Natural killer cell (primary cell): ENCODE data around the gene GARNL3. TPM values are rescaled to one million over a fixed set of nuclear protein-coding genes. Genes with fewer than 3 reads are reported as not detected.

ENCODE experiments used
- ATAC-seq, 3 donors: fragments of 150-1000 bp in 2 of 3; fragments of 200-7000 bp in 1 of 3; cut with Tn5 transposase; 1 replicate in 1 of 3; 2 replicates in 2 of 3; pipeline ENCODE4 v1.10.0; 2021; ENCODE audit warnings: mild to moderate bottlenecking in 2 of 3, moderate library complexity in 2 of 3
- DNase-seq, 2 donors: peaks; one replicate each; pipeline versions ENCODE4 v3.0.0 to v3.0.0-alpha.2; 2013 to 2021; ENCODE audit warnings: mixed read lengths in 1 of 2
- H3K27ac ChIP-seq: one replicate; pipeline ENCODE4 v1.5.1; 2013; ENCODE audit warnings: mild to moderate bottlenecking, low read length
- H3K27me3 ChIP-seq: one replicate; pipeline ENCODE4 v1.6.1; 2013; ENCODE audit warnings: low read length; ENCODE audit not compliant: control insufficient read depth, insufficient read depth
- H3K36me3 ChIP-seq: one replicate; pipeline ENCODE4 v1.6.1; 2013; ENCODE audit warnings: low read length; ENCODE audit not compliant: control insufficient read depth, insufficient read depth
- H3K4me1 ChIP-seq: one replicate; pipeline ENCODE4 v1.6.1; 2013; ENCODE audit warnings: low read length; ENCODE audit not compliant: control insufficient read depth, insufficient read depth
- H3K4me3 ChIP-seq: one replicate; pipeline ENCODE4 v1.5.1; 2013; ENCODE audit warnings: low read length
- H3K9me3 ChIP-seq: one replicate; pipeline ENCODE4 v1.6.1; 2013; ENCODE audit warnings: low read length; ENCODE audit not compliant: control insufficient read depth, insufficient read depth
- H3K27ac Mint-ChIP-seq, 2 donors: one replicate each; pipeline ENCODE4 v1.8.0; 2022; ENCODE audit warnings: mild to moderate bottlenecking in 2 of 2, mixed read lengths in 2 of 2, moderate library complexity in 1 of 2
- H3K27me3 Mint-ChIP-seq, 2 donors: one replicate each; pipeline ENCODE4 v1.8.0; 2022; ENCODE audit warnings: low read depth in 2 of 2, mixed read lengths in 2 of 2
- H3K36me3 Mint-ChIP-seq: one replicate; pipeline ENCODE4 v1.8.0; 2022; ENCODE audit warnings: mixed read lengths
- H3K4me1 Mint-ChIP-seq, 2 donors: one replicate each; pipeline ENCODE4 v1.8.0; 2022; ENCODE audit warnings: mixed read lengths in 2 of 2
- H3K4me3 Mint-ChIP-seq: one replicate; pipeline ENCODE4 v1.8.0; 2022; ENCODE audit warnings: mild to moderate bottlenecking, moderate library complexity, mixed read lengths
- H3K9me3 Mint-ChIP-seq, 2 donors: one replicate each; pipeline ENCODE4 v1.8.0; 2022; ENCODE audit warnings: mixed read lengths in 2 of 2
- CTCF ChIP-seq: fragments of 200-600 bp; IDR thresholded peaks from one replicate; pipeline ENCODE4 v1.8.0; 2022; ENCODE audit warnings: antibody characterized with exemption
- WGBS: methylation state at CpG from one replicate; pipeline ENCODE4 v1.1.7; 2013; ENCODE audit warnings: missing lambda C conversion rate; ENCODE audit not compliant: insufficient coverage; 5-methylcytosine and 5-hydroxymethylcytosine counted together
- intact Hi-C: fragments of 100-400 bp; cut with micrococcal nuclease; formaldehyde crosslinking; loops from one replicate; pipeline ENCODE4 v1.14.2; 2022
- total RNA-seq, 4 donors: library from RNA; stranded (reverse); fragments of 120-200 nt in 1 of 4; gene quantifications; one replicate each; pipeline versions ENCODE4 v1.2.3 to v1.2.4, GENCODE V29; 2013 to 2022

GARNL3 gene
- total RNA-seq, 3 donors from 2014 or later (not counting 1 experiment from before 2014, with no cell fraction given) = 3.8 to 6.0 (median 6.0) TPM

GRCh38 chr9:127421057-127421456 lies 156.5 kb downstream of the GARNL3 start:
- intact Hi-C loops = loop anchor here (10.0 kb wide), 1 partner anchor 136 kb away; no protein-coding TSS in a partner anchor
- Mint-ChIP-seq H3K27me3 (no peaks in the 10 kb centered on the region), H3K27ac (no peak overlapping the region), H3K9me3 (no peaks in the 10 kb centered on the region), H3K4me1 (peaks cover 34 to 46% of the 10 kb centered on the region in 2 donors), H3K4me3 (no peak overlapping the region), H3K36me3 (no peaks in the 10 kb centered on the region)
- Histone ChIP-seq H3K4me3 (no peak overlapping the region), H3K4me1 (peaks cover 37% of the 10 kb centered on the region), H3K27me3 (no peaks in the 10 kb centered on the region), H3K27ac (no peak overlapping the region), H3K36me3 (no peaks in the 10 kb centered on the region), H3K9me3 (no peaks in the 10 kb centered on the region)
- DNase-seq (no peak), ATAC-seq (no peak)
- WGBS = no CpG with 5 or more reads among the region's 7 CpGs
- no peak for TF ChIP-seq CTCF

- intact Hi-C loops = loop anchor here (10.0 kb wide), 1 partner anchor 137 kb away; no protein-coding TSS in a partner anchor
Measured at GRCh38 chr9:127422133-127422782, 157.7 kb downstream of the GARNL3 start.

GRCh38 chr9:127422787-127423186 lies 158.2 kb downstream of the GARNL3 start:
- no peaks in the 10 kb centered on the region for H3K9me3 ChIP-seq
- Mint-ChIP-seq H3K27ac (peak overlapping the region; percentile 95 to 99), H3K36me3 (no peaks in the 10 kb centered on the region), H3K27me3 (no peaks in the 10 kb centered on the region), H3K4me3 (peak overlapping the region; percentile 99), H3K4me1 (peaks cover 41 to 55% of the 10 kb centered on the region in 2 donors), H3K9me3 (no peaks in the 10 kb centered on the region)
- intact Hi-C loops = loop anchor here (10.0 kb wide), 1 partner anchor 138 kb away; no protein-coding TSS in a partner anchor
- H3K27ac ChIP-seq = no peak overlapping the region
- H3K36me3 ChIP-seq = no peaks in the 10 kb centered on the region
- H3K4me1 ChIP-seq = peaks cover 37% of the 10 kb centered on the region
- no peak for TF ChIP-seq CTCF
- DNase-seq (no peak), ATAC-seq (no peak)
- no CpG with 5 or more reads among the region's 6 CpGs for WGBS
- H3K27me3 ChIP-seq = no peaks in the 10 kb centered on the region
- no peak overlapping the region for H3K4me3 ChIP-seq

More at GRCh38 chr9:127422133-127422782, 157.7 kb downstream of the GARNL3 start:
- H3K36me3 ChIP-seq = no peaks in the 10 kb centered on the region
- H3K4me3 ChIP-seq = no peak overlapping the region
- no peaks in the 10 kb centered on the region for H3K27me3 ChIP-seq
- WGBS = no CpG with 5 or more reads among the region's 10 CpGs
- Mint-ChIP-seq H3K9me3 (no peaks in the 10 kb centered on the region), H3K27me3 (no peaks in the 10 kb centered on the region), H3K27ac (no peak overlapping the region), H3K36me3 (no peaks in the 10 kb centered on the region), H3K4me3 (peak overlapping the region; percentile 99), H3K4me1 (peaks cover 41 to 54% of the 10 kb centered on the region in 2 donors)
- peaks cover 37% of the 10 kb centered on the region for H3K4me1 ChIP-seq
- H3K27ac ChIP-seq = no peak overlapping the region
- ATAC-seq (no peak), DNase-seq (no peak)
- no peak for TF ChIP-seq CTCF
- H3K9me3 ChIP-seq = no peaks in the 10 kb centered on the region
